Measurements from ENCODE around the gene SEMA3C. TPM values are rescaled to one million over a fixed set of nuclear protein-coding genes. Genes with fewer than 3 reads are reported as not detected.

SEMA3C gene
- total RNA-seq, 2 experiments from 2014 or later, result not detected

DNA sequence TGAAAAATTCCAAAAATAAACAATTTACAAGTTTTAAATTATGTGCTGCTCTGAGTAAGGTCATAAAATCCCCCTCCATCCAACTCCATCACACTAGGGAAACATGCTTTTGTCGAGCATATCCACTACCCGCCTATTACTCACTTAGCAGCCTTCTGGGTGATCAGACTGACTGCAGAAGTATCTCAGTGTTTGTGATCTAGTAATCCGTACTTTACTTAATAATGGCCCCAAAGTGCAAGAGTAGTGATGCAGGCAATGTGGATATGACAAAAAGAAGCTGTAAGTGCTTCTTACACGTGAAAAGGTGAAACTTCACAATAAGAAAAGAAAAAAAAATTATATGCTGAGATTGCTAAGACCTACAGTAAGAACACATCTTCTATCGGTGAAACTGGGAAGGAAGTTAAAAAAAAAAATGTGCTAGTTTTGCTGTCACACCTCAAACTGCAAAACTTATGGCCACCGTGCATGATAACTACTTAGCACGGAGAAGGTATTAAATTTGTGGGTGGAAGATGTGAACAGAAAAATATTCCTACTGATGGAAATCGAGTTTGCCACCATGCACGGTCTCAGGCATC, 43.2 kb downstream of the SEMA3C start:
- CTCF ChIA-PET, result no interaction called here
- Mint-ChIP-seq H3K36me3 (ENCODE audit: low read depth) (no peaks in the 10 kb centered on the region), H3K27ac (no peak overlapping the region), H3K9me3 (no peaks in the 10 kb centered on the region), H3K27me3 (no peaks in the 10 kb centered on the region), H3K4me3 (no peak overlapping the region), H3K4me1 (ENCODE audit: low read depth) (no peaks in the 10 kb centered on the region)
- intact Hi-C loops (cut with micrococcal nuclease), result no loop called here
- ATAC-seq (no peak), DNase-seq (no peak)
- POLR2A ChIA-PET, result no interaction called here
- TF ChIP-seq, protein P1, sequence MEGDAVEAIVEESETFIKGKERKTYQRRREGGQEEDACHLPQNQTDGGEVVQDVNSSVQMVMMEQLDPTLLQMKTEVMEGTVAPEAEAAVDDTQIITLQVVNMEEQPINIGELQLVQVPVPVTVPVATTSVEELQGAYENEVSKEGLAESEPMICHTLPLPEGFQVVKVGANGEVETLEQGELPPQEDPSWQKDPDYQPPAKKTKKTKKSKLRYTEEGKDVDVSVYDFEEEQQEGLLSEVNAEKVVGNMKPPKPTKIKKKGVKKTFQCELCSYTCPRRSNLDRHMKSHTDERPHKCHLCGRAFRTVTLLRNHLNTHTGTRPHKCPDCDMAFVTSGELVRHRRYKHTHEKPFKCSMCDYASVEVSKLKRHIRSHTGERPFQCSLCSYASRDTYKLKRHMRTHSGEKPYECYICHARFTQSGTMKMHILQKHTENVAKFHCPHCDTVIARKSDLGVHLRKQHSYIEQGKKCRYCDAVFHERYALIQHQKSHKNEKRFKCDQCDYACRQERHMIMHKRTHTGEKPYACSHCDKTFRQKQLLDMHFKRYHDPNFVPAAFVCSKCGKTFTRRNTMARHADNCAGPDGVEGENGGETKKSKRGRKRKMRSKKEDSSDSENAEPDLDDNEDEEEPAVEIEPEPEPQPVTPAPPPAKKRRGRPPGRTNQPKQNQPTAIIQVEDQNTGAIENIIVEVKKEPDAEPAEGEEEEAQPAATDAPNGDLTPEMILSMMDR (IDR thresholded peaks at IDR 0.05), result no peak

GRCh38 chr7:80873140-80873539, 45.7 kb downstream of the SEMA3C start:
- no peaks in the 10 kb centered on the region for H3K27me3 Mint-ChIP-seq
- ChIA-PET CTCF (no interaction called here), POLR2A (no interaction called here)
- no peak overlapping the region for H3K4me3 Mint-ChIP-seq
- no peak overlapping the region for H3K27ac Mint-ChIP-seq
- TF ChIP-seq, protein P1 (IDR thresholded peaks at IDR 0.05), result no peak
- intact Hi-C loops (cut with micrococcal nuclease), result no loop called here
- no peak for DNase-seq
- H3K4me1 Mint-ChIP-seq (ENCODE audit: low read depth), result no peaks in the 10 kb centered on the region
- no peaks in the 10 kb centered on the region for H3K9me3 Mint-ChIP-seq
- ATAC-seq, result no peak
- H3K36me3 Mint-ChIP-seq (ENCODE audit: low read depth), result no peaks in the 10 kb centered on the region

DNA sequence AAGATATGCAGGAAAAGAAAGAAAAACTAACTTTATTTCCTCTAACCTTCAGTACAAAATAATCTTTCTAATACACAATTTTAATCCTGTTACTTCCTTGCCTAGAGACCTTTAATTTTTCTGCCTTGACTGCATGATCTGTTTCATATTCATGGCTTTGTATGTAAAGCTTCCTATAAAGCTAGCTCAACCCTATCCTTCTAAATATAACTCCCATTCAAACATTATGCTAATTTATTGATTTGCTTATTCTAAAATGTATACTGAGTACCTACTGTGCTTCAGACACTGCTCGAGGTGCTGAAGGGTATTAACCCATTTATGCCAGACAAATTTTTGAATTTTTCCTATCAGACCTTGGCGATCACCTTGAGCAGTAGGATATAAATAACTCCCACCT, 47.6 kb downstream of the SEMA3C start:
- H3K4me1 Mint-ChIP-seq (ENCODE audit: low read depth), result no peaks in the 10 kb centered on the region
- ATAC-seq (no peak), DNase-seq (no peak)
- peaks cover 2% of the 10 kb centered on the region for H3K9me3 Mint-ChIP-seq
- intact Hi-C loops (cut with micrococcal nuclease), result no loop called here
- ChIA-PET CTCF (no interaction called here), POLR2A (no interaction called here)
- H3K27me3 Mint-ChIP-seq, result no peaks in the 10 kb centered on the region
- H3K4me3 Mint-ChIP-seq, result no peak overlapping the region
- no peak overlapping the region for H3K27ac Mint-ChIP-seq
- TF ChIP-seq, protein P1 (IDR thresholded peaks at IDR 0.05), result no peak
- no peaks in the 10 kb centered on the region for H3K36me3 Mint-ChIP-seq (ENCODE audit: low read depth)

GRCh38 chr7:80870813-80871212, 48.0 kb downstream of the SEMA3C start:
- CTCF ChIA-PET, result no interaction called here
- Mint-ChIP-seq H3K9me3 (peaks cover 2% of the 10 kb centered on the region), H3K27me3 (no peaks in the 10 kb centered on the region), H3K36me3 (ENCODE audit: low read depth) (no peaks in the 10 kb centered on the region), H3K27ac (no peak overlapping the region), H3K4me3 (no peak overlapping the region), H3K4me1 (ENCODE audit: low read depth) (no peaks in the 10 kb centered on the region)
- DNase-seq (no peak), ATAC-seq (no peak)
- TF ChIP-seq, protein P1 (IDR thresholded peaks at IDR 0.05), result no peak
- intact Hi-C loops (cut with micrococcal nuclease), result no loop called here
- POLR2A ChIA-PET, result no interaction called here

GRCh38 chr7:80869821-80870751, 48.8 kb downstream of the SEMA3C start:
- ChIA-PET CTCF (no interaction called here), POLR2A (no interaction called here)
- no peaks in the 10 kb centered on the region for H3K27me3 Mint-ChIP-seq
- no peaks in the 10 kb centered on the region for H3K4me1 Mint-ChIP-seq (ENCODE audit: low read depth)
- no peak for ATAC-seq
- H3K27ac Mint-ChIP-seq, result no peak overlapping the region
- no peak for DNase-seq
- no peak overlapping the region for H3K4me3 Mint-ChIP-seq
- intact Hi-C loops (cut with micrococcal nuclease), result no loop called here
- H3K9me3 Mint-ChIP-seq, result peaks cover 2% of the 10 kb centered on the region
- TF ChIP-seq, protein P1 (IDR thresholded peaks at IDR 0.05), result no peak
- no peaks in the 10 kb centered on the region for H3K36me3 Mint-ChIP-seq (ENCODE audit: low read depth)
